Psoas muscle (tissue), 8 donors: ENCODE results near the gene NAA16. TPM values are rescaled to one million over a fixed set of nuclear protein-coding genes. Genes with fewer than 3 reads are reported as not detected.

ENCODE experiments used
- ATAC-seq, 4 donors: fragments of 200-7000 bp; cut with Tn5 transposase; one replicate each; pipeline ENCODE4 v1.9.1; 2020; ENCODE audit warnings: moderate library complexity in 3 of 4, mild to moderate bottlenecking in 2 of 4
- DNase-seq, 2 donors: peaks; one replicate each; pipeline ENCODE4 v3.0.0-alpha.2; 2020
- H3K27ac ChIP-seq: fragments of 200-600 bp; one replicate; pipeline ENCODE4 v1.8.0; 2022
- H3K27me3 ChIP-seq, 3 donors: fragments of 200-600 bp in 1 of 3; one replicate each; pipeline versions ENCODE4 v1.6.1 to v1.8.0; 2013 to 2022; ENCODE audit warnings: low read length in 2 of 3, mild to moderate bottlenecking in 2 of 3, moderate library complexity in 1 of 3; ENCODE audit not compliant: insufficient read depth in 3 of 3
- H3K36me3 ChIP-seq, 2 donors: fragments of 200-600 bp in 1 of 2; one replicate each; pipeline versions ENCODE4 v1.6.1 to v1.8.0; 2013 to 2022; ENCODE audit warnings: low read depth in 1 of 2, mild to moderate bottlenecking in 1 of 2, moderate library complexity in 1 of 2; ENCODE audit not compliant: insufficient read depth in 1 of 2
- H3K4me1 ChIP-seq: fragments of 200-600 bp; one replicate; pipeline ENCODE4 v1.8.0; 2022
- H3K4me3 ChIP-seq: fragments of 200-600 bp; one replicate; pipeline ENCODE4 v1.8.0; 2022; ENCODE audit warnings: mild to moderate bottlenecking
- H3K9me3 ChIP-seq: fragments of 200-600 bp; one replicate; pipeline ENCODE4 v1.8.0; 2022
- CTCF ChIP-seq: fragments of 200-600 bp; IDR thresholded peaks from one replicate; pipeline ENCODE4 v1.8.0; 2022; ENCODE audit warnings: antibody characterized with exemption
- WGBS, 3 donors: extraction: QIAGEN DNeasy Blood & Tissue Kit; methylation state at CpG; one replicate each; pipeline versions ENCODE4 v1.1.6 to v1.1.7; 2013; 5-methylcytosine and 5-hydroxymethylcytosine counted together
- intact Hi-C, 2 donors: fragments of 100-400 bp; cut with DNase I; formaldehyde crosslinking; loops; one replicate each; pipeline versions ENCODE4 v1.11.0 to v1.14.2; 2022
- polyA plus RNA-seq, 3 donors: library from polyadenylated mRNA; stranded (reverse); fragments of 200-250 nt; gene quantifications; one replicate each; pipeline ENCODE4 v1.2.3, GENCODE V29; 2013
- total RNA-seq, 4 donors: library from RNA; stranded (reverse); fragmentation: NEBNext Ultra II Directional in 2 of 4; extraction: Animal tissue kit (Norgen Biotek cat#: 25700) in 2 of 4; gene quantifications; one replicate each; pipeline versions ENCODE4 v1.2.1 to v1.2.4, GENCODE V29; 2021 to 2023
- donor health status: healthy with polysubstance abuse.
- donor health status: DM: no; HTN: no; CAD: no; lungs with moderate emphysema.
- donor health status: Bipolar disorder and iron deficiency.
- donor health status: healthy.
- donor health status: DM: yes; HTN: yes; CAD: no.
- donor health status: DM: no; HTN: no; CAD: no.
- donor health status: DM: no; HTN: no; CAD: no.
- donor health status: DM: yes; HTN: yes; CAD: no.

The NAA16 gene
- total and polyA plus RNA-seq, 7 donors, result 3.5 to 22.3 (median 8.1) TPM

- WGBS, 3 donors, result 98 to 100% (median 99%) methylated on average over 2 of the region's 2 CpGs
- Histone ChIP-seq H3K9me3 (no peaks in the 10 kb centered on the region), H3K4me1 (no peaks in the 10 kb centered on the region), H3K27me3 (no peaks in the 10 kb centered on the region), H3K36me3 (peaks cover 11 to 99% of the 10 kb centered on the region in 2 donors), H3K4me3 (no peak overlapping the region), H3K27ac (no peak overlapping the region)
- intact Hi-C loops, result no loop called here
- DNase-seq (no peak), ATAC-seq (no peak)
- TF ChIP-seq CTCF, result no peak
These were observed 54.6 kb downstream of the NAA16 start for GRCh38 chr13:41365631-41366030.

- Histone ChIP-seq H3K36me3 (peaks cover 10 to 98% of the 10 kb centered on the region in 2 donors), H3K4me3 (no peak overlapping the region), H3K27ac (no peak overlapping the region), H3K4me1 (no peaks in the 10 kb centered on the region), H3K27me3 (no peaks in the 10 kb centered on the region), H3K9me3 (no peaks in the 10 kb centered on the region)
- no peak for TF ChIP-seq CTCF
- DNase-seq, result no peak
- intact Hi-C loops, result no loop called here
- WGBS, 3 donors, result 82 to 87% (median 86%) methylated on average over 2 of the region's 2 CpGs
- no peak for ATAC-seq
These were observed 59.7 kb downstream of the NAA16 start for GRCh38 chr13:41370736-41371135.

- ATAC-seq (no peak), DNase-seq (no peak)
- Histone ChIP-seq H3K27ac (no peak overlapping the region), H3K4me3 (no peak overlapping the region), H3K27me3 (no peaks in the 10 kb centered on the region), H3K9me3 (no peaks in the 10 kb centered on the region), H3K36me3 (peaks cover 3 to 49% of the 10 kb centered on the region in 2 donors), H3K4me1 (no peaks in the 10 kb centered on the region)
- 95% methylated on average over 5 of the region's 5 CpGs for WGBS, 3 donors
- intact Hi-C loops, result no loop called here
- no peak for TF ChIP-seq CTCF
These were observed 66.4 kb downstream of the NAA16 start for GRCh38 chr13:41377446-41377845.

- no peak for DNase-seq
These were observed 71.4 kb downstream of the NAA16 start for GRCh38 chr13:41382431-41382830.

More at GRCh38 chr13:41382431-41382830, 71.4 kb downstream of the NAA16 start:
- Histone ChIP-seq H3K27me3 (no peaks in the 10 kb centered on the region), H3K27ac (no peak overlapping the region), H3K4me1 (no peaks in the 10 kb centered on the region), H3K4me3 (no peak overlapping the region), H3K36me3 (peaks cover 0 to 2% of the 10 kb centered on the region in 2 donors), H3K9me3 (no peaks in the 10 kb centered on the region)
- no peak for TF ChIP-seq CTCF
- intact Hi-C loops, result no loop called here
- WGBS, 3 donors, result 72 to 78% (median 75%) methylated on average over 4 of the region's 4 CpGs
- ATAC-seq, result no peak
